DND-41 (cell line): Measurements from ENCODE around the gene EXOC1L.

Source experiments
- CTCF ChIP-seq: IDR thresholded peaks from 2 replicates; pipeline ENCODE4 v1.5.1; 2012; ENCODE audit warnings: borderline replicate concordance, low read length, moderate library complexity, mild to moderate bottlenecking; ENCODE audit not compliant: poor library complexity, severe bottlenecking; ENCODE audit errors: extremely low read depth
- EZH2 ChIP-seq: IDR thresholded peaks from 3 replicates; pipeline ENCODE4 v1.6.1; 2012; ENCODE audit warnings: borderline replicate concordance, low read depth, mild to moderate bottlenecking, moderate library complexity, low read length, inconsistent platforms; ENCODE audit not compliant: severe bottlenecking

- TF ChIP-seq CTCF, result peak; percentile 82
- no peak for TF ChIP-seq EZH2
Observed at GRCh38 chr4:55866973-55867574, 47.5 kb downstream of the EXOC1L start.
